Measurements from ENCODE around the gene TDRD9.
A peak's percentile ranks its signal among the peaks of the same experiment; 100 is the strongest.

Gene TDRD9

DNA sequence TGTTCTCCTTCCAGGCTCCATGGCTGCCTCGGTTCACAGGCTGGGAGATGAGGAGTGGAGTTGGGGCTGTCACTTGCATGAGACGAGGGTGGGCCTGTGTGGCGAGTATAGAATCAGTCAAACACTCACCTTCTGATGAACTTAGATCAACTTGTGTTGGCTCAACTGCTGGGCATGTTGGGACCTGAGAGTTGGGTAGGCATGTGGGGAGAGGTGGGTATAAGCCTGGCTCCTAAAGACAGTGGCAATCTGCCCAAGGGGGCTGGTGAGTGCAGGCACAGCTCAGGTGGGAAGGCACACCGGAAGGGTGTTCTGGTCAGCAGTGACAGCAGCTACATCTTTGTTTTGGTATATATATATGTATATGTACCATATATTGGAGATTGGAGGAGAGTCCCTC lies 30.1 kb upstream of the TDRD9 start:
- TF ChIP-seq, protein P1, sequence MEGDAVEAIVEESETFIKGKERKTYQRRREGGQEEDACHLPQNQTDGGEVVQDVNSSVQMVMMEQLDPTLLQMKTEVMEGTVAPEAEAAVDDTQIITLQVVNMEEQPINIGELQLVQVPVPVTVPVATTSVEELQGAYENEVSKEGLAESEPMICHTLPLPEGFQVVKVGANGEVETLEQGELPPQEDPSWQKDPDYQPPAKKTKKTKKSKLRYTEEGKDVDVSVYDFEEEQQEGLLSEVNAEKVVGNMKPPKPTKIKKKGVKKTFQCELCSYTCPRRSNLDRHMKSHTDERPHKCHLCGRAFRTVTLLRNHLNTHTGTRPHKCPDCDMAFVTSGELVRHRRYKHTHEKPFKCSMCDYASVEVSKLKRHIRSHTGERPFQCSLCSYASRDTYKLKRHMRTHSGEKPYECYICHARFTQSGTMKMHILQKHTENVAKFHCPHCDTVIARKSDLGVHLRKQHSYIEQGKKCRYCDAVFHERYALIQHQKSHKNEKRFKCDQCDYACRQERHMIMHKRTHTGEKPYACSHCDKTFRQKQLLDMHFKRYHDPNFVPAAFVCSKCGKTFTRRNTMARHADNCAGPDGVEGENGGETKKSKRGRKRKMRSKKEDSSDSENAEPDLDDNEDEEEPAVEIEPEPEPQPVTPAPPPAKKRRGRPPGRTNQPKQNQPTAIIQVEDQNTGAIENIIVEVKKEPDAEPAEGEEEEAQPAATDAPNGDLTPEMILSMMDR (IDR thresholded peaks at IDR 0.05; ENCODE audit: insufficient read depth, low read length, missing control alignments) = no peak
- CTCF ChIA-PET = interaction anchor here (1.1 to 1.4 kb wide), 2 partner anchors 10 to 82 kb away, joined by 3 read pairs; no protein-coding TSS in a partner anchor
- H3K4me3 ChIP-seq (ENCODE audit: low read depth, low read length) = no peak overlapping the region
- DNase-seq (ENCODE audit: low read depth, low spot score) = no peak
- POLR2A ChIA-PET = no interaction called here

DNA sequence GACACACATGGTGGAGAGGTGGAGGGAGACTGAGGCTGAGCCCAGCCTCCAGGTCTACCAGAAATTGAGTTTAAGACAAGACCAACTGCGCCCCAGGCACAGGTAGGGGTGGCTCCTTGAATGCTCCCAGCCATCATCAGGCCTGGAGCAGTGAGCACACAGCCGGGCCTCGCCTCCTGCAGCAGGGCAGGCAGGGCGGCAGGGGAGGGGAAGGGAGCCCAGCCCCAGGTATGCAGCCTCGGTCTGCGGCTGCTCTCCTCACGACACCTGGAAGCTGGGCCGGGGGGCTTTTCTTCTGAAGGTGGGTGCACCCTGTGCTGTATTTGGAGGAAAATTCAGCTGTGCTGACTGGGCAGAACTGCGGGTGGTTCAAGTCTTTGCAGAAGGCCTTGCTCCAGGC lies 29.5 kb upstream of the TDRD9 start:
- ChIA-PET POLR2A (no interaction called here), CTCF (interaction anchor here (1.4 kb wide), 1 partner anchor 11 kb away, joined by 3 read pairs; no protein-coding TSS in a partner anchor)
- TF ChIP-seq, protein P1 (IDR thresholded peaks at IDR 0.05; ENCODE audit: insufficient read depth, low read length, missing control alignments) = no peak
- no peak for DNase-seq (ENCODE audit: low read depth, low spot score)
- no peak overlapping the region for H3K4me3 ChIP-seq (ENCODE audit: low read depth, low read length)

DNA sequence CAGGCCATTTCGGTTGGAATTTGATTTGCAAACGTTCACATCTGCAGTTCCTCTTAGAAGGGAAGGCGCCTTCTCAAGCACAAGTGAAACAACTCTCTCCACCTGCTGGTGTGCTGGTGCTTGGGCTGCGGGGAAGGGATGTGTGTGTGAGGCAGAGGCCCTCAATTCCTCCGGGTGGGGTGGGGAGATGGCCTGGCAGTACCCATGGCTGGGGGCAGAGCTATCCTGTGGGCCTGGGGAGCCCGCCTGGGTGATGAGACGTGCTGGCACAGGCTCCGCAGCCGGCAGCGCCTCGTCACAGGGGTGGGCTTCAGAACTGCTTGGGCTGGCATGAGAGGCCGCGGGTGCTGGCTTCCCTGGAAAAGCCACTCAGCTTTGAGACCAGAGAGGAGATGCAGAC lies 28.9 kb upstream of the TDRD9 start:
- TF ChIP-seq, protein P1 (IDR thresholded peaks at IDR 0.05; ENCODE audit: insufficient read depth, low read length, missing control alignments) = no peak
- POLR2A ChIA-PET = no interaction called here
- CTCF ChIA-PET = interaction anchor here (1.4 to 2.5 kb wide), 2 partner anchors 12 to 20 kb away, joined by 3 to 12 read pairs; no protein-coding TSS in a partner anchor
- no peak overlapping the region for H3K4me3 ChIP-seq (ENCODE audit: low read depth, low read length)
- no peak for DNase-seq (ENCODE audit: low read depth, low spot score)

DNA sequence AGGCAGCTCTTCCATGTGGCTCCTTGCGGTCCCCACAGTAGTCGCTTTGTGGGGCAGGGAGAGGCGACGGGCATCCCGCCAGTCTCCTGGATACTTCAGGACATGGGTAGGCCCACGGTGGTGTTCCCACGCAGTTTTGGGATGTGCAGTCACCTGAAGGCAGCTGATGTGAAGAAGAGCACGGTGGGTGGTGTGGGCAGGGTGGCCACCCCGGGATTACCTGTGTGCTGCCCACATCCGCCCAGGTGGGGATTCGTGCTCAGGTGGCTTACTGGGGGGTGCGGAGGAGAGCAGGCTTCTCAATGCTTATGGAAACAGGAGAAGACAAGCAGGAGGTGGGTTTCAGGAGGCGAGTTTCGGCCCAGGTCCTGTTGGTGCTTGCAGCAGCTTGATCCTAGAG lies 28.4 kb upstream of the TDRD9 start:
- TF ChIP-seq, protein P1 (IDR thresholded peaks at IDR 0.05; ENCODE audit: insufficient read depth, low read length, missing control alignments) = no peak
- DNase-seq (ENCODE audit: low read depth, low spot score) = no peak
- no peak overlapping the region for H3K4me3 ChIP-seq (ENCODE audit: low read depth, low read length)
- POLR2A ChIA-PET = no interaction called here
- CTCF ChIA-PET = interaction anchor here (1.1 to 3.1 kb wide), 7 partner anchors 10 to 42 kb away, joined by 3 to 23 read pairs (median 11); partner anchors contain the start of gene RD3L

DNA sequence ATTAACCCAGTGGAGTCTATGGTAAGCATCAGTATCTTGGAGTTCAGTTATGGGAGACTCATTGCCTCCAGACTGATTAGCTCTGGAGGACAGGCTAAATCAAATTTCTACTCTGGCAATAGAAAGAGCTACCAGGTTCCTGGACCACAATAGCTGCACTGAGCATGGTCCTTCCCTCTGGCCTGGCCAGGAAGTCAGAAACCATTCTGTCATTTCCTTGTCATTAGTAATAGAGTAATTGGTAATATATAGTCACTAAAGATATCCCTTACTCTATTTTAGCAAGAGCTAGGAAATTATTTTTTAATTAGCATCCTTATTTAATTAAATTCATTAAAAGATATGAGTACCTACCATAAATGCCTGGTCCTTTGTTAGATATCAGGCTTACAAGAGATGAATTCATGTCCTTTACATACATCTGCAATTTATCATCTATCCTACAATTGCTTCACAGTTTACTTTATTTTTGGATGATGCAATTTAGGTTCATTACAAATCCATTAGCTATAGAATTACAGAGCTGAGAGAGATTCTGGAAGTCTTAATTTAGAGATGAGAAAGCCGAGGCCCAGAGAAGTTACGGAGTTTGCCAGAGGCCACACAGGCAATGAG lies 23.7 kb upstream of the TDRD9 start:
- TF ChIP-seq, protein P1 (IDR thresholded peaks at IDR 0.05; ENCODE audit: insufficient read depth, low read length, missing control alignments) = no peak
- no peak for DNase-seq (ENCODE audit: low read depth, low spot score)
- POLR2A ChIA-PET = no interaction called here
- CTCF ChIA-PET = interaction anchor here (0.8 to 3.8 kb wide), 5 partner anchors 10 to 96 kb away, joined by 3 to 21 read pairs (median 7); no protein-coding TSS in a partner anchor
- H3K4me3 ChIP-seq (ENCODE audit: low read depth, low read length) = no peak overlapping the region

DNA sequence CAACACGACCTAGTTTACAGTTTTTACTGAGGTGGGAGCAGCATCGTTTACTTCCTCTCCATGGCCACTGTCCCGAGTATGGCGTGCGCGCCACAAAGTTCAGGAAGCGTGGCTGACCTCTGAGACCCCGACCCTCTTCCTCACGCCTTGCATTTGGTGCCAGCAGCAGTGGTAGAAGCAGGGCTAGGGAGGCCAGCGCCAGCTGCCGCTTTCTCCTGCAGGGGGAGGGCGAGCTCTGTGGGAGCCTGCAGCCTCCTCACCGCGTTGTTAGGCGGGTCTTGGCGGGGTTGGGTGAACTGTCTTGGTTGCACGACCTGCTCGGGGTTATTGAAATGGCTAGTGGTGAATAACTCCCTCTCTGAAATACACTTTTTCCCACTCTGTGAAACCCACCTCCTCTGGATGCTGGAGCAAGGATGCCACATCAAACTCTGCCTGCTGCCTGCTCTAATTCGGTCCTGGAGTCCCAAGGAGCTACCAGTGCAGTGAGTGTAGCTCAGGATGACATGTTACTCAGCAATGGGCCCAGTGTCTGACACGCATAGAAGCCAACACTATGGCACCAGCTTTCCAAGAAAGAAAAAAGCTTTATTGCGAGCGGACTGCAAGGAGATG lies 22.3 kb upstream of the TDRD9 start:
- CTCF ChIA-PET = interaction anchor here (0.8 to 8.9 kb wide), 6 partner anchors 10 to 334 kb away, joined by 3 to 82 read pairs (median 4); a partner anchor contains a TSS
- DNase-seq (ENCODE audit: low read depth, low spot score) = no peak
- POLR2A ChIA-PET = no interaction called here
- TF ChIP-seq, protein P1 (IDR thresholded peaks at IDR 0.05; ENCODE audit: insufficient read depth, low read length, missing control alignments) = peak; percentile 38
- H3K4me3 ChIP-seq (ENCODE audit: low read depth, low read length) = no peak overlapping the region

Measured in AG04449 (cell line).